A673 (cell line): ENCODE data around the gene N4BP3. TPM values are rescaled to one million over a fixed set of nuclear protein-coding genes. Genes with fewer than 3 reads are reported as not detected.

Experiments
- BruUV-seq: library from RNA; stranded (reverse); fragments of 400-500 nt; replicated peaks from 2 replicates; lab custom pipeline; 2021; lab: Mats Ljungman, UMichigan
- CTCF ChIA-PET: fragments of 300-600 bp; sonication (Branson Sonifier 250); formaldehyde crosslinking; loops from one replicate; lab custom pipeline; 2022; ENCODE audit warnings: antibody characterized with exemption; lab: Charles Lee
- POLR2A ChIA-PET: fragments of 300-600 bp; sonication (Branson Sonifier 250); formaldehyde crosslinking; loops from one replicate; lab custom pipeline; 2022; ENCODE audit warnings: antibody characterized with exemption; ENCODE audit not compliant: low non-redundant PET; lab: Charles Lee
- DNase-seq: peaks from one replicate; pipeline ENCODE4 v3.0.0-alpha.2; 2015; ENCODE audit warnings: low spot score
- H3K27ac ChIP-seq: fragments of 200-600 bp; sonication (generic); 2 replicates; pipeline ENCODE4 v1.5.1; 2016; ENCODE audit warnings: mixed run types, low read depth, mild to moderate bottlenecking, mixed read lengths, antibody characterized with exemption, low read length; ENCODE audit not compliant: poor library complexity, severe bottlenecking
- H3K27me3 ChIP-seq: fragments of 200-600 bp; sonication (generic); replicated peaks from 2 replicates; pipeline ENCODE4 v1.6.1; 2017; ENCODE audit warnings: mixed run types, low read depth, mild to moderate bottlenecking, mixed read lengths, antibody characterized with exemption, low read length; ENCODE audit not compliant: insufficient read depth, poor library complexity
- H3K36me3 ChIP-seq: fragments of 200-600 bp; sonication (generic); 2 replicates; pipeline ENCODE4 v1.6.1; 2016; ENCODE audit warnings: mixed run types, mild to moderate bottlenecking, mixed read lengths, antibody characterized with exemption, low read length; ENCODE audit not compliant: insufficient read depth, poor library complexity, severe bottlenecking
- H3K4me1 ChIP-seq: fragments of 200-600 bp; sonication (generic); 2 replicates; pipeline ENCODE4 v1.6.1; 2017; ENCODE audit warnings: mixed run types, mild to moderate bottlenecking, mixed read lengths, antibody characterized with exemption, low read length; ENCODE audit not compliant: insufficient read depth, poor library complexity, severe bottlenecking
- H3K4me3 ChIP-seq: fragments of 200-600 bp; sonication (generic); 2 replicates; pipeline ENCODE4 v1.5.1; 2016; ENCODE audit warnings: low read depth, mixed run types, mild to moderate bottlenecking, mixed read lengths, low read length; ENCODE audit not compliant: poor library complexity, severe bottlenecking
- H3K9me3 ChIP-seq: fragments of 200-600 bp; sonication (generic); 2 replicates; pipeline ENCODE4 v1.6.1; 2016; ENCODE audit warnings: mixed run types, low read depth, mild to moderate bottlenecking, mixed read lengths, antibody characterized with exemption, low read length; ENCODE audit not compliant: poor library complexity, severe bottlenecking
- EZH2 ChIP-seq: fragments of 200-600 bp; sonication (generic); IDR thresholded peaks from 2 replicates; pipeline ENCODE4 v1.6.1; 2017; ENCODE audit warnings: borderline replicate concordance, low read depth, mild to moderate bottlenecking, mixed read lengths, antibody characterized with exemption, low read length; ENCODE audit not compliant: poor library complexity, severe bottlenecking
- intact Hi-C: fragments of 100-400 bp; cut with micrococcal nuclease; formaldehyde crosslinking; loops from one replicate; pipeline ENCODE4 v1.10.0; 2022; ENCODE audit not compliant: unreplicated experiment
- total RNA-seq: library from RNA; stranded (reverse); gene quantifications from 2 replicates; pipeline ENCODE4 v1.2.3, GENCODE V29; 2021
- TF ChIP-seq, protein P1 (sequence below): fragments of 300-800, 200-600 bp; sonication (generic); conservative IDR thresholded peaks from 2 replicates; pipeline ENCODE4 v1.5.1; 2017; ENCODE audit warnings: low read depth, mild to moderate bottlenecking, antibody characterized with exemption, low read length, moderate library complexity, mixed read lengths

N4BP3 gene
- total RNA-seq, 1 experiment from 2014 or later = 0.73 TPM

DNA sequence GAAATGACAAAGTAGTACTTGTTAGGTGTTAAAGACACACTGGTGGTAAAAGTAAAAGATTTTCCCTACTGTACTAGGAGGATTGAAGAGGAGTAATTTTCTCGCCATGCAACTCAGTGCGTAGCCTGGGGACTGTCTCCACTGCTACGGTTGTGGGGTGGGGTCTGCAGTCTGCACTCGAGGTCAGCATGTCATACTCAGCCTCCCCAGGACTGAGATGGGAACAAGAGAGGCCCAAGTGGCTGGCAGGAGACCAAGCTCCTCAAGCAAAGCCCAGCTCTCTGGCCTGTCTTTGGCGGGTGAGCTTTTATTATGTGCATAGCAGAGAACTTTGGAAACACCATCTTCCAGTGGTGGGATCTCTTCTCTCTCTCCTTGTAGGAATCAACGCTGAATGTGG, 29.9 kb downstream of the N4BP3 start:
- BruUV-seq = no TSS peak

GRCh38 chr5:178143901-178144300, 30.6 kb downstream of the N4BP3 start:
- DNase-seq = no peak
- no TSS peak for BruUV-seq
- Histone ChIP-seq H3K27ac (no peak overlapping the region), H3K36me3 (peaks cover 63% of the 10 kb centered on the region), H3K27me3 (no peaks in the 10 kb centered on the region), H3K4me1 (no peaks in the 10 kb centered on the region), H3K9me3 (no peaks in the 10 kb centered on the region), H3K4me3 (no peak overlapping the region)
- ChIA-PET CTCF (no interaction called here), POLR2A (no interaction called here)
- TF ChIP-seq EZH2 = no peak
- TF ChIP-seq, protein P1, sequence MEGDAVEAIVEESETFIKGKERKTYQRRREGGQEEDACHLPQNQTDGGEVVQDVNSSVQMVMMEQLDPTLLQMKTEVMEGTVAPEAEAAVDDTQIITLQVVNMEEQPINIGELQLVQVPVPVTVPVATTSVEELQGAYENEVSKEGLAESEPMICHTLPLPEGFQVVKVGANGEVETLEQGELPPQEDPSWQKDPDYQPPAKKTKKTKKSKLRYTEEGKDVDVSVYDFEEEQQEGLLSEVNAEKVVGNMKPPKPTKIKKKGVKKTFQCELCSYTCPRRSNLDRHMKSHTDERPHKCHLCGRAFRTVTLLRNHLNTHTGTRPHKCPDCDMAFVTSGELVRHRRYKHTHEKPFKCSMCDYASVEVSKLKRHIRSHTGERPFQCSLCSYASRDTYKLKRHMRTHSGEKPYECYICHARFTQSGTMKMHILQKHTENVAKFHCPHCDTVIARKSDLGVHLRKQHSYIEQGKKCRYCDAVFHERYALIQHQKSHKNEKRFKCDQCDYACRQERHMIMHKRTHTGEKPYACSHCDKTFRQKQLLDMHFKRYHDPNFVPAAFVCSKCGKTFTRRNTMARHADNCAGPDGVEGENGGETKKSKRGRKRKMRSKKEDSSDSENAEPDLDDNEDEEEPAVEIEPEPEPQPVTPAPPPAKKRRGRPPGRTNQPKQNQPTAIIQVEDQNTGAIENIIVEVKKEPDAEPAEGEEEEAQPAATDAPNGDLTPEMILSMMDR = no peak
- intact Hi-C loops = no loop called here

More for the DNA sequence above, 29.9 kb downstream of the N4BP3 start:
- Histone ChIP-seq H3K27me3 (no peaks in the 10 kb centered on the region), H3K36me3 (peaks cover 57% of the 10 kb centered on the region), H3K9me3 (no peaks in the 10 kb centered on the region), H3K4me1 (no peaks in the 10 kb centered on the region), H3K4me3 (no peak overlapping the region), H3K27ac (no peak overlapping the region)
- no peak for TF ChIP-seq EZH2
- TF ChIP-seq, protein P1 = no peak
- ChIA-PET POLR2A (no interaction called here), CTCF (no interaction called here)
- intact Hi-C loops = no loop called here
- DNase-seq = no peak

DNA sequence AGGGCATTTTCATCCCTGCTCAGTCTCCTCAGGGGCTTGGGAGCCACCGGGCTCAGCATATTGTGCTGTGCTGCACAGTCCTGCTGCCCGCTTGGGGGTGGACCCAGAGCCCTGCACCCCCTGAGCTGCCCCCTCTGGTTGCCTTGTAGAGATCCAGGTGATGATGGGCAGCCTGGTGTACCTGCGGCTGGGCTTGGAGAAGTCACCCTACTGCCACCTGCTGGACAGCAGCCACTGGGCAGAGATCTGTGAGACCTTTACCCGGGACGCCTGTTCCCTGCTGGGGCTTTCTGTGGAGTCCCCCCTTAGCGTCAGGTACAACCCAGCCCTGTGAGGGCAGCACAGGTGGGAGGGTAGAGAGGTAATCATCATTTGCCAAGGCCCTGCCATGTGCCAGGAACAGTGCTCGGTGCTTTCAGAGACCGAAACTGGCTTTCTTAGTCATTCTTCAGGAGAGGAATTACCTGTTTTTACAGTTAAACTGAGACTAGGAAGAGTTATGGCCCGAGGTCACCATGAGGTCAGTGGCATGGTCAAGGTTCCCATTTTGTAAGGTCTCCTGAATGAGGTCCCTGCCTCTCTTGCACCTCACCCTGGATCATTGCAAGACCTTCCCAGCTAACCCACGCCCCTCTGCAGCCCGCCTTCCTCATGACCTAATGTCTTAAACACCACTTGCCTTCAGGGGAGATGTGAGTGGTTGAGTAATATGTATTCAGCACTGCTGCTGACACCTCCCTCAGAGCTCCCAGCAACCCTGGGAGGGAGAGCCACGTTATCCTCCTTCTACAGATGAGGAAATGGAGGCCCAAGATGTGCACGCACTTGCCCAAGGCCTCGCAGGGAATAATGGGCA, 32.9 kb downstream of the N4BP3 start:
- ChIA-PET CTCF (no interaction called here), POLR2A (no interaction called here)
- Histone ChIP-seq H3K4me1 (no peaks in the 10 kb centered on the region), H3K4me3 (no peak overlapping the region), H3K9me3 (no peaks in the 10 kb centered on the region), H3K27me3 (no peaks in the 10 kb centered on the region), H3K27ac (no peak overlapping the region), H3K36me3 (peaks cover 69% of the 10 kb centered on the region)
- peak; percentile 20 for DNase-seq
- no TSS peak for BruUV-seq
- intact Hi-C loops = loop anchor here (1.0 kb wide), 1 partner anchor 70 kb away; no protein-coding TSS in a partner anchor
- no peak for TF ChIP-seq EZH2
- TF ChIP-seq, protein P1 = peak; percentile 61
